GM18519 (cell line): ENCODE measurements around the gene VSIG4.
"Not testable (repeated sequence)": the region's sequence is repeated elsewhere in the genome, so short reads cannot be mapped to it uniquely, and the experiment has no call there.

Source experiments
- ATAC-seq: cut with Tn5 transposase; IDR thresholded peaks from one replicate; pipeline ENCODE4 v1.9.1; 2021; ENCODE audit warnings: mild to moderate bottlenecking, moderate library complexity; ENCODE audit not compliant: unreplicated experiment, low FRiP score

VSIG4 gene

DNA sequence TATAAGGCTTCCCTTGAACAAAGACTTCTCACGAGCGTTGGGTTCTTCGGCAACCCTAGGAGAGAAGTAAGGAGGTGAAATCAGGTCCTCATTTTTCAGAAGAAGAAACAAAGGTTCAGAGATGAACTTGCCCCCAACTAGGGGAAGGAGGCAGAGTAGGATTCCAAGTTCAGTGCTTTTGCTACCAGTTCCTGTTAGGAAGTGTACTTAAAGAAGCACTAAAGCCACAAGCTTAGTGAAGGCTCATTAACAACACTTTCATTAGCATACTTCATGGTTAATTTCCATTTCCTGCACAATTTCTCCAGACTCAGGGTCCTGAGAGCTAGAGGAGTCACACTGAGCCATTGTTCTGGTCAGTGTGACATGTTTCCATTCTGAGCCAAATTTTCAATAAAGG lies 52.1 kb downstream of the VSIG4 start:
- ATAC-seq, result no peak

DNA sequence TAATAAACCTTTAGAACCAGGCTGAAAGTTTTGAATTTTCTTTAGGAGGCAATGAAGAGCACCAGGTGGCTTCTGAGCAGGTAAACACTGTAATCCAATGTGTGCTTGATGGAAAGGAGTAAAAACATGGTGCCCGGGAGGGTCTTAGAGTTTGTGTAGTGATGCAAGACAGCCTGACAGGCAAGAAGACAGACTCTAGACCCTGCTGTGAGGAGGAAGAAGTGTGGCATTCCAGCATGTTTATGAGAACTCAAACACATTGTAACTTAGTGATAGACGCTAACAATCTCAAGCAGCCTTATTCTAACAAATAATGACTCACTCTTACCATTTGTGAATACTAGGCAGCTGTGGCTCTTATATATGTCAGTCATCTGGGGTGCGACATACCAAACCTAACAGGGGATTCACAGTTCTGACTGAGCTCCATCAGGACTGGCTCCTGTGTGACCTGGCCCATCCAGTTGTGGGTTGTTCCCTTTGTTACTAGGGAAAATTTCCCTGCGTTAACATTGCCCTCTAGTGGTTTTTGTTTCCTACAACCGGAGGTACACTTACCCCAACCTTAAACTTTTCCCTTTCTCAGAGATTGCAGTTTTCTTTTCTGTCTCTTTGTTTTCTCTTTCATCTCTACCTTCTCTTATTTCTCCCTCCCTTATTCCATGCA lies 53.8 kb downstream of the VSIG4 start:
- ATAC-seq, result no peak

- ATAC-seq, result no peak
Observed at GRCh38 chrX:65985211-65985610, 54.7 kb downstream of the VSIG4 start.

- not testable (repeated sequence) for ATAC-seq
Observed at GRCh38 chrX:65977161-65977560, 62.7 kb downstream of the VSIG4 start.

DNA sequence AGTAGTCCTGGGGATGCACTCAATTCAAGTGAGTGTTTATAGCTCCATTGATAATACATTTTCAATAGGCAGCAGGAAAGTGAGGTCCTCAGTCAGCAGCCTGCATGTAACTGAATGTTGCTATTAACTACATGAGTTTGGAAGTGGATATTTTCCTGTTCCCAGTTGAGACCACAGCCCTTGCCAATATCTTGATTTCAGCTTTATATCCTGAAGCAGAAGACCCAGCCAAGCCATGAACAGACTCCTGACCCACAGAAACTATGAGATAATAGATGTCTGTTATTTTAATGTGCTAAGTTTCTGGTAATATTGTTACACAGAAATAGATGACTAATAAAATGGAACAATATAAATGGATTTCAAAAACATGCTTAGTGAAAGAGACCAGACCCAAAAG lies 63.7 kb downstream of the VSIG4 start:
- no peak for ATAC-seq

- ATAC-seq, result not testable (repeated sequence)
Observed at GRCh38 chrX:65975161-65975751, 64.6 kb downstream of the VSIG4 start.
